RPMI7951 (cell line): ENCODE data around the gene LINC00305. TPM values are rescaled to one million over a fixed set of nuclear protein-coding genes. Genes with fewer than 3 reads are reported as not detected.

Experiments
- DNase-seq: peaks from one replicate; pipeline ENCODE4 v3.0.0-alpha.2; 2012; ENCODE audit warnings: low read depth
- total RNA-seq: library from RNA; depleted of rRNA; stranded (reverse); fragments of >200 nt; shearing (Covaris generic); gene quantifications from 2 replicates; pipeline ENCODE4 v1.2.3, GENCODE V29; 2014

Gene LINC00305
- total RNA-seq, 1 experiment from 2014 or later = not detected

DNA sequence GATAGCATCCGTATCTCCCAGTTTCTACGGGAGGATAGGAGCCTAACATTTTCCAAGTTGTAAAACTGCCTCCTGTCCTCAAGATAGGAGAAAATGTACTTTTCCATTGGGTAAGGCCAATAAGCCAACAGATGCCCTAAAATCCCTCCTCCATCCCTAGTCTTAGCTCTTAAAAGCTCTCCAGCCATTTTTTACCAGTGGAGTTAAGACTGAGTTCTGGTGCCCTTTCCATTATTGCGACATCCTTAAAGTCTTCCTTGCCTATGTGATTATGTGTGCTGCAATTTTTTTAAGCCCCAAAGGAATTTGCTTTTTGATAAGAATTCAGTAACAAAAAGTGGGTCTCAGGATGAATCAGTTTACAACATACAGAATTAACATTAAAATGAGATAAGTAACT is 33.0 kb downstream of the LINC00305 start:
- no peak for DNase-seq

GRCh38 chr18:64111950-64112349 is 36.9 kb downstream of the LINC00305 start:
- DNase-seq = no peak

- no peak for DNase-seq
Observed at GRCh38 chr18:64110692-64111480, 38.0 kb downstream of the LINC00305 start.

DNA sequence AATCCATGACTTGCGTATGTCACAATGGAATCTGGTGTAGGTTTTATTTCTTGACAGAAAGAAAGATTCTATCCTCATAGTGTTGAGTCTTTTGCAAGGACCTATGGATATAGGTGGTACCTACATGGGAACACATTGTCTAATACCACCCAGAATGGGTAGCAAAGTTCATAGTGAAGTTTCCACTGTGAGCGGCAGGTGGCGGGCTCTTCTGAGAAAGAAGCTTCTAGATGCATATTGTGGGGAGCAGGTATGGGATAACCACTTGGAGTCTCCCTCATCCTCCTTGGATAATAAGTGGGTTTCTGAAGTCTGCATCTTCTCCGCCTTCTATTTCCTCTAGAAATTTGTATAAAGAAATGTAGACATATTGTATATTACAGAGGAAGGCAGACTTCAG is 44.9 kb downstream of the LINC00305 start:
- DNase-seq = peak; percentile 8

GRCh38 chr18:64100116-64100922 is 48.6 kb downstream of the LINC00305 start:
- no peak for DNase-seq

- no peak for DNase-seq
Observed at GRCh38 chr18:64099244-64099643, 49.6 kb downstream of the LINC00305 start.

DNA sequence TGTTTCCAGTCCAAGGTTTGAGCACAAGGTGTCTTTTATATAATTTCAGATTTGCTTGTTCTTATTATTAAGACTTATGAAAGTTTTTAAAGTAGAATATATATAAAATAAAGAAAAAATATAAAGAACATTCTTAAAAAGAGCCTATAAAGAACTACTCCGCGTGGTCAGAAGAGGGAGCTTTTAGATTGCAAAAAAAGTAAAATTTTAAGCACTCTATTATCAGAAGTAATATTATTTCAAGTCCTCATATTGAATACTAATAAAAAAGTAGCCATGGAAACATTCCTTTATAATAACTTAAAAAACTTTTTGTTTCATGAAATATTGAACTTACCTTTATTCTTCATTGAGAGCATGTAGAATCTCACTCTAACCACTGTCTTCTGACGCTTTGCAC is 51.4 kb downstream of the LINC00305 start:
- no peak for DNase-seq

DNA sequence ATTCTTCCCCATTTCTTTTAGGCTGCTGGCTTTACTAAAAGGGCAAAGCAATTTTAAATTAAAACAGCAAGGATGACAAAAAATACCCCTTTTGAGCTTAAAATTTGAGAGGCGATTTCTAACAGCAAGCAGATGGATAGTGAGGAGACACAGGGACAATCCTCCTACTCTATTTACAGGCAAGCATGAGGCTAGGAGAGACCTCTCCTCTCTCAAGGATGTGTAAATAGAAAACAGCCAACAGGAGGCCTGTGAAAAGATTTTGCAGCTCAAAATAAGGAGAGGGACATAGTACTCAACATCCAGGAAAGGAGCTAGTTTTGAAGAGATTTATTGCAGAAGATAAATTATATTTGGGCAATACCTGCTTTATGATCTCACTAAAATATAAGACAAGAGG is 53.8 kb downstream of the LINC00305 start:
- DNase-seq = no peak

- no peak for DNase-seq
Observed at GRCh38 chr18:64094210-64094609, 54.7 kb downstream of the LINC00305 start.

GRCh38 chr18:64091526-64091925 is 57.4 kb downstream of the LINC00305 start:
- DNase-seq = no peak

DNA sequence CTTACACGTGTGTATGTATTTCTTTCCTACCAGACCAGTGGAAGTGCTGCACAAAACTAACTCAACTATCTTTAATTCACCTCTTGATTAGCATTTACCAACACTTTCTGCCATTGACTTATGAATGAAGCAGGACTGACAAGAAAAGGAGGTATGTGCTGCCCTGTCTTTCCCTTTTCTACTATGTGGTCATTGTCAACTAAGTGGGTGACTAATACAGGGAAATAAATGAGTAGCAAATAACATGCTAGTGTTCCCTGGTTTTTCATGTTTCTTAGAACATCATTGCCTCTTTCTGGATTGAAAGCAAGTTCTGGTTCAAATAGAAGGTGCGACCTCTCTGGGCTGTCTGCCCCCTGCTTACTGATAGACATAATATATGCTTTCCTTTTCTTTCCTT is 58.0 kb downstream of the LINC00305 start:
- DNase-seq = no peak

GRCh38 chr18:64083916-64084315 is 65.0 kb downstream of the LINC00305 start:
- DNase-seq = no peak

- no peak for DNase-seq
Observed at GRCh38 chr18:64082513-64082912, 66.4 kb downstream of the LINC00305 start.

- DNase-seq = no peak
Observed at GRCh38 chr18:64082054-64082453, 66.8 kb downstream of the LINC00305 start.

DNA sequence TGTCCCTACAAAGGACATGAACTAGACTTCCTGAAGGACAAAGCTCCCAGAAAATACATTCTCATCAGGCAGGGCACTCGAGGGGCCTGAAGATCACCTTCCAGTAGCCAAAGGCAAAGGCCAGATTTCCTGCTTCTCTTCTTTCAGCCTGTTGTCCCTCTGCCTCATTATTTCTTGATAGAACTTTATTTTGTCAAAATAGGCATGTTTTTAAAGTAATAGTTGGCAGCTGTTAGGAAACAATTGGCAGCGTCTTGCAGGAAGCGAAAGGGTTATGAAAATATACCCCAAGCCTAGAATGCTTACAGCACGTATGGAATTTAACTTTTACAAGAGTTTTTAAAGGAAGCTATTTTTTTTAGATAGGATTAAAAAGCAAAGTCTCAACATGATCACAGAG is 74.9 kb downstream of the LINC00305 start:
- DNase-seq = no peak

DNA sequence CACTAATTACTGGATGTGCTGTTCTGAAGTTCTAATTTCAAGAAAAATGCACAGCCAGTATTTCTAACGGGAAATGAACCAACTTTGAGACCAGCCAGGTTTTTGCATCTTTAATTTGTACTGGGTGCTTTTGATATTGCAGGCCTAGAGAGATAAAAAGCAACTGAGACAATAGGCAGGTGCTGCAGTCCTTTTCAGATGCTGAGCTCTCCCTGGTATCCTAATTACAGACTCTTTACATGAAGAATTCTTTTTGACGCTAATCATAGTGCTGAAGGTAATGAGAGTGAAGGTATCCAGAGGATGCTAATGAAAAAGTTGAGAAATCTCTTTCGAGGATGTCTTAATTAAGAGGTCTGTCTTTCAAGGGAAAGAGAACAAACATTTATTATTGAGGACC is 93.9 kb downstream of the LINC00305 start:
- DNase-seq = no peak

DNA sequence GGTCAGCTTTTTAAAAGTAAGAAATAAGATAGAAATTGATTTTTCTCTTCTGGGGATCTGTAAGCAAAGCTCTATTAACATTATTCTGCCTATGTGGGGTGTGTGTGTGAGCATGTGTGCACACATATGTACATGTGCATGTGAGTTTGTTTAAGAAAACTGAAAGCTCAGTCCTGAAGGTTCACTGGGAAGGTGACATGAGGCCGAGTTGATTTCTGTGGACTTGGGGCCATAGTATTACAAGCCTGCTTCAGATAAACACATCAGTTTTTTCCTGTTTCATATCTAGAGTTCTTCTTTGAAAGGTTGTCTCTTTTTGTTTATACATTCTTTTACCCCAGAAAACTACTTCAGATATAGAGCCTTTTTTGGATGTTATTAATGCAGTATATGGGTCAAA is 95.6 kb downstream of the LINC00305 start:
- DNase-seq = no peak

DNA sequence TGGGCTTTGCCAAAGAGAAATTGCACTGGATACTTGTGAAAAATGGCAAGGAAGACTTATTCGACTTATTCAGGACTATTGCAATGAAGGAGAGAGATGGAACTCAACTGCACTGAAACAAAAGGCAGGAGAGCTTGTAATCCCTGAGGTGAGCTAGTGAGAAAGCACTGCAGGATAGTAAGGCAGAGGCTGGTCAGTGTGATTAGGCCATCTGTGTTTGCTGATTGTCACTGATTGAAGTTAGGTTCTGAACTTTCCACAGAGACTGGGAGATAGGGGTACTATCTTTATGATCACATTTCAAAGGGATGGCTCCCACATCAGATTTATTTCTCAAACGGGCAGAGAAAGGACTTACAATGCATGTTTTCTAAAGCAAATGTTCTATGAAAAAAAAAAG is 96.1 kb downstream of the LINC00305 start:
- no peak for DNase-seq

DNA sequence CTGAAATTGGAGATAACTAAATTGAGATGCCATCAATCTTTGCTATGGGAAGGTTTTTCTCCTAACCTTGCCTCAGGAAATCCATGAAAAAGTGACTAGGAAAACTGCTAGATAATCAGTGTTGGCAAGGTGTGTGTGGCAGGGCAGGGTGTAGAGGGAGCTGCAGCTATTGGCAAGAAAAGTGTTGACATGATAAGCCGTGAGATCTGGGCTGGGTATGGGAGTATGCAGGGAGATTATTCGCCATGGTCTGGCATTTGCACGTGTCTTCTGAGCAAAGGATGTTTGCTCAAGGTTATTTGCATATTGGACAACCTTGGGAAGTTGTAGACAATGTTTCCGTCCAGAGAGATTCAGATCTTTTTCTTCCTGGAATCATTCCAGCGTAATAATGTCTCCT is 104.3 kb downstream of the LINC00305 start:
- DNase-seq = no peak

DNA sequence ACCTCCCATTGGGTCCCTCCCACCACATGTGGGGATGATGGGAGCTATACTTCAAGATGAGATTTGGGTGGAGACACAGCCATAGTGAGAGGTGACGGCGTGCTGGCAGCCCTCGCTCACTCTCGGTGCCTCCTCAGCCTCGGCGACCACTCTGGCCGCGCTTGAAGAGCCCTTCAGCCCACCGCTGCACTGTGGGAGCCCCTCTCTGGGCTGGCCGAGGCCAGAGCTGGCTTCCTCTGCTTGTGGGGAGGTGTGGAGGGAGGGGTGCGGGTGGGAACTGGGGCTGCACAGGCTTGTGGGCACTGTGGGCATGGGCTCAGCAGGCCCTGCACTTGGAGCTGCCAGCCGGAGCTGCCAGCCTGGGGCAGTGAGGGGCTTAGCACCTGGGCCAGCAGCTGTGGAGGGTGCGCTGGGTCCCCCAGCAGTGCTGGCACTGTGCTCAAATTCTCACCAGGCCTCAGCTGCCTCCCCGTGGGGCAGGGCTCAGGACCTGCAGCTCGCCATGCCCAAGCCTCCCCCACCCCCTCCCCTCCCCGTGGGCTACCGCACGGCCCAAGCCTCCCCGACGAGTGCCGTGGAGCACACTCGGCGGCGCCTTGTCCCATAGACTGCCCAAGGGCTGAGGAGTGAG is 106.0 kb downstream of the LINC00305 start:
- DNase-seq = no peak

DNA sequence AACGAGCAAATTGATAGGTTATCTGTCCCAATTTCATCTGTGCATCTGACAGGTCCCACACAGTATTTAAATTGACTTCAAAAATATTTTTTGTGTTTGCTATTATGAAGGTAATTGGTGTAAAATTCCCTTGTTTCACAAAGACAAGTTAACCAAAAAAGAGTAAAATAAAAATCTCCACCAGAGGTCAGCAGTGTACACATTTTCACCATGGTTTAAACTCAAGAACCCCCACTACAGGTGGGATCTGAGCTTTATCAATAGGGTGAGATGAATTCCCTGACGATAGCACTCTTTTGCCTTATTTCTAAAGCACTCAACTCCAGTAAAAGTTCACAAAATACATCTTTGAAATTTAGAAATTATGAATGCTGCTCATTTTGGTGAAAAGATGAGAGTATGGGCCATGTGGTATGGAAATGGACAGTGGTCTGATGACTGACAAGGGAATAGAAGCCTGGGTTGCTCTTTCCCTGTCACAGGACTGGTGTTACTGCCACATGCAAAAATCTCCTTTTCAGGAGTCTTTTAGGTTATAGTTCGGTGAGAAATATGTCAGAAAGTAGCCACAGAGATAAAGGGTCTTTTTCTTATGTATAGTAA is 111.0 kb downstream of the LINC00305 start:
- DNase-seq = peak; percentile 15

DNA sequence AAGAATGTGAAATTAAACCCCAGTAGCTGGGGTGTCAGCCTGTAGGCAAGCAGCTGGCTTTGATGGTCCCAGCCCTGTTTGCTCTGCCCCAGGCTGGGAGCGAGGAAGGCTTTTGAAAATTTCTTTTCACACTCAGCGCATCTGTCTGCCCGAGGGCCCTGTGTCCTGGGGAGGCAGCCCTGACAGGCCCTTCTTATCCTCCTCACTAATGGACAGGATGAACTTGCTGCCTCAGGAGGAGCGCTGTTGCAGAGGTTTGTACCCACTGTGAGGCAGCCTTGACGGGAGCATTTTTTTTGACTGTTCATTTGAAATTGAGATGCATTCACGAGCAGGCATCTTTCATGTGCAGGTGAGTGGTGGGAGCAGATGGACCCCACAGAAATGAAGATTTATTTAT is 116.6 kb downstream of the LINC00305 start:
- no peak for DNase-seq
